ENCODE data around the gene SCGN.
A peak's percentile ranks its signal among the peaks of the same experiment; 100 is the strongest.

SCGN gene

GRCh38 chr6:25652007-25652515, at the start of gene SCGN:
TSS of gene SCGN (plus strand) at chr6:25652215. CDS start at chr6:25652404, 189 bp downstream.
- peak; percentile 1 to 12 for DNase-seq

GRCh38 chr6:25602674-25602982, 49.4 kb upstream of the SCGN start:
- no peak for DNase-seq

GRCh38 chr6:25603251-25603650, 48.8 kb upstream of the SCGN start:
- no peak for DNase-seq

- no peak for DNase-seq
Observed at GRCh38 chr6:25606151-25606550, 45.9 kb upstream of the SCGN start.

- no peak for DNase-seq
Observed at GRCh38 chr6:25608558-25609174, 43.3 kb upstream of the SCGN start.

- DNase-seq: no peak
Observed at GRCh38 chr6:25612666-25613065, 39.3 kb upstream of the SCGN start.

- no peak for DNase-seq
Observed at GRCh38 chr6:25613415-25613814, 38.6 kb upstream of the SCGN start.

- no peak for DNase-seq
Observed at GRCh38 chr6:25614052-25614451, 38.0 kb upstream of the SCGN start.

- no peak for DNase-seq
Observed at GRCh38 chr6:25615471-25615870, 36.5 kb upstream of the SCGN start.

GRCh38 chr6:25617997-25618396, 34.0 kb upstream of the SCGN start:
- no peak for DNase-seq

GRCh38 chr6:25619217-25619616, 32.8 kb upstream of the SCGN start:
- no peak for DNase-seq

- DNase-seq: no peak
Observed at GRCh38 chr6:25620391-25620790, 31.6 kb upstream of the SCGN start.

GRCh38 chr6:25623065-25623464, 28.9 kb upstream of the SCGN start:
- no peak for DNase-seq

GRCh38 chr6:25623879-25624278, 28.1 kb upstream of the SCGN start:
- DNase-seq: no peak

- DNase-seq: no peak
Observed at GRCh38 chr6:25627001-25627400, 25.0 kb upstream of the SCGN start.

- DNase-seq: no peak
Observed at GRCh38 chr6:25628471-25629197, 23.4 kb upstream of the SCGN start.

- DNase-seq: no peak
Observed at GRCh38 chr6:25629198-25629576, 22.8 kb upstream of the SCGN start.

- DNase-seq: no peak
Observed at GRCh38 chr6:25630508-25631278, 21.3 kb upstream of the SCGN start.

GRCh38 chr6:25635886-25636317, 16.1 kb upstream of the SCGN start:
- no peak for DNase-seq

GRCh38 chr6:25637211-25637610, 14.8 kb upstream of the SCGN start:
- no peak for DNase-seq

GRCh38 chr6:25637960-25638434, 14.0 kb upstream of the SCGN start:
- DNase-seq: no peak

GRCh38 chr6:25639653-25640052, 12.4 kb upstream of the SCGN start:
- no peak for DNase-seq

- DNase-seq: no peak
Observed at GRCh38 chr6:25640446-25640845, 11.6 kb upstream of the SCGN start.

- DNase-seq: no peak
Observed at GRCh38 chr6:25640891-25641290, 11.1 kb upstream of the SCGN start.

All from activated CD4-positive, alpha-beta T cell treated with anti-CD3 and anti-CD28 coated beads, Interleukin-2, amount 50 U/mL, for 4 hours (primary cell).